IMR-90 (cell line): ENCODE results near the gene RFPL4A. TPM values are rescaled to one million over a fixed set of nuclear protein-coding genes. Genes with fewer than 3 reads are reported as not detected.

ENCODE experiments used
- ATAC-seq: fragments of 200-7000 bp; cut with Tn5 transposase; 2 replicates; pipeline ENCODE4 v1.9.1; 2020; ENCODE audit warnings: low read depth, mild to moderate bottlenecking, moderate library complexity
- BruUV-seq: library from RNA; stranded (reverse); fragments of 400-500 nt; replicated peaks from 2 replicates; lab custom pipeline; 2021; lab: Mats Ljungman, UMichigan
- CTCF ChIA-PET: fragments of 300-600 bp; formaldehyde crosslinking; extraction: SDS; loops from one replicate; lab custom pipeline; 2021; ENCODE audit warnings: antibody characterized with exemption; lab: Yijun Ruan, JAX
- POLR2A ChIA-PET: fragments of 300-600 bp; sonication (Branson Sonifier 250); formaldehyde crosslinking; loops from one replicate; lab custom pipeline; 2022; ENCODE audit warnings: antibody characterized with exemption; ENCODE audit not compliant: unreplicated experiment; lab: Charles Lee
- DNase-seq: peaks from one replicate; pipeline ENCODE4 v3.0.0; 2013
- H2AFZ ChIP-seq: replicated peaks from 2 replicates; pipeline ENCODE3; 2013; ENCODE audit warnings: low read length, mild to moderate bottlenecking; ENCODE audit not compliant: poor library complexity
- H2AK5ac ChIP-seq: 2 replicates; pipeline ENCODE4 v1.6.1; 2013; ENCODE audit warnings: low read depth, low read length, inconsistent platforms
- H2AK9ac ChIP-seq: replicated peaks from 2 replicates; pipeline ENCODE3; 2013; ENCODE audit warnings: mild to moderate bottlenecking, low read depth, low read length, moderate library complexity; ENCODE audit not compliant: poor library complexity
- H2BK120ac ChIP-seq: 2 replicates; pipeline ENCODE4 v1.6.1; 2013; ENCODE audit warnings: low read depth, low read length, inconsistent platforms
- H2BK15ac ChIP-seq: 3 replicates; pipeline ENCODE4 v1.6.1; 2013; ENCODE audit warnings: low read depth, low read length, inconsistent platforms
- H2BK20ac ChIP-seq: 2 replicates; pipeline ENCODE4 v1.6.1; 2013; ENCODE audit warnings: low read depth, mild to moderate bottlenecking, inconsistent platforms, low read length, moderate library complexity
- H2BK5ac ChIP-seq: 2 replicates; pipeline ENCODE4 v1.6.1; 2013; ENCODE audit warnings: mild to moderate bottlenecking, low read depth, low read length, inconsistent platforms; ENCODE audit not compliant: poor library complexity, severe bottlenecking
- H3K14ac ChIP-seq: replicated peaks from 2 replicates; pipeline ENCODE4 v1.6.1; 2013; ENCODE audit warnings: low read depth, low read length, inconsistent platforms
- H3K18ac ChIP-seq: 2 replicates; pipeline ENCODE4 v1.6.1; 2013; ENCODE audit warnings: low read depth, low read length, control low read depth
- H3K23ac ChIP-seq: 2 replicates; pipeline ENCODE4 v1.6.1; 2013; ENCODE audit warnings: low read depth, low read length, inconsistent platforms
- H3K27ac ChIP-seq: 2 replicates; pipeline ENCODE4 v1.5.1; 2013; ENCODE audit warnings: mild to moderate bottlenecking, control low read depth, low read length; ENCODE audit not compliant: insufficient read depth
- H3K27me3 ChIP-seq: 2 replicates; pipeline ENCODE4 v1.6.1; 2013; ENCODE audit warnings: low read length; ENCODE audit not compliant: control insufficient read depth, insufficient read depth
- H3K36me3 ChIP-seq: 2 replicates; pipeline ENCODE4 v1.6.1; 2013; ENCODE audit warnings: low read length, mixed read lengths; ENCODE audit not compliant: control insufficient read depth, insufficient read depth
- H3K4ac ChIP-seq: 2 replicates; pipeline ENCODE4 v1.6.1; 2013; ENCODE audit warnings: low read depth, low read length, inconsistent platforms
- H3K4me1 ChIP-seq: 2 replicates; pipeline ENCODE4 v1.6.1; 2013; ENCODE audit warnings: low read length, mixed read lengths; ENCODE audit not compliant: control insufficient read depth, insufficient read depth
- H3K4me2 ChIP-seq: 2 replicates; pipeline ENCODE4 v1.6.1; 2013; ENCODE audit warnings: low read depth, mild to moderate bottlenecking, control low read depth, low read length, moderate library complexity
- H3K4me3 ChIP-seq: 2 replicates; pipeline ENCODE4 v1.5.1; 2013; ENCODE audit warnings: low read depth, mild to moderate bottlenecking, control low read depth, low read length, moderate library complexity; ENCODE audit not compliant: insufficient read depth
- H3K56ac ChIP-seq: 2 replicates; pipeline ENCODE4 v1.6.1; 2013; ENCODE audit warnings: low read length, inconsistent platforms; ENCODE audit not compliant: insufficient read depth; ENCODE audit errors: extremely low read depth
- H3K79me1 ChIP-seq, 2 experiments: 2 replicates each; pipeline ENCODE4 v1.6.1; 2013; ENCODE audit warnings: low read length in 2 of 2, inconsistent platforms in 1 of 2, low read depth in 1 of 2
- H3K9ac ChIP-seq: 2 replicates; pipeline ENCODE4 v1.6.1; 2013; ENCODE audit warnings: low read depth, low read length, control low read depth
- H3K9me1 ChIP-seq: 2 replicates; pipeline ENCODE4 v1.6.1; 2013; ENCODE audit warnings: low read length, inconsistent platforms; ENCODE audit not compliant: insufficient read depth
- H3K9me3 ChIP-seq: 2 replicates; pipeline ENCODE4 v1.6.1; 2013; ENCODE audit warnings: low read length; ENCODE audit not compliant: control insufficient read depth, insufficient read depth
- H4K20me1 ChIP-seq: 2 replicates; pipeline ENCODE4 v1.6.1; 2013; ENCODE audit warnings: low read length, inconsistent platforms; ENCODE audit not compliant: insufficient read depth
- H4K5ac ChIP-seq: 2 replicates; pipeline ENCODE4 v1.6.1; 2013; ENCODE audit warnings: mild to moderate bottlenecking, low read depth, low read length, control low read depth
- H4K8ac ChIP-seq, 2 experiments: 2 replicates each; pipeline ENCODE4 v1.6.1; 2013; ENCODE audit warnings: low read depth in 2 of 2, low read length in 2 of 2, control low read depth in 1 of 2, inconsistent platforms in 1 of 2
- H4K91ac ChIP-seq: 2 replicates; pipeline ENCODE4 v1.6.1; 2013; ENCODE audit warnings: low read depth, low read length, inconsistent platforms; ENCODE audit not compliant: insufficient read depth
- BHLHE40 ChIP-seq: fragments of 150-350 bp; IDR thresholded peaks from 2 replicates; pipeline ENCODE4 v1.6.1; 2016; ENCODE audit warnings: mild to moderate bottlenecking, low read depth, low read length
- CEBPB ChIP-seq: IDR thresholded peaks from 2 replicates; pipeline ENCODE4 v1.6.1; 2012; ENCODE audit warnings: low read depth, low read length, improper control_type of control experiment
- CHD1 ChIP-seq: IDR thresholded peaks from 2 replicates; pipeline ENCODE4 v1.6.1; 2012; ENCODE audit warnings: low read depth, low read length, improper control_type of control experiment
- MAZ ChIP-seq: IDR thresholded peaks from 2 replicates; pipeline ENCODE4 v1.6.1; 2012; ENCODE audit warnings: low read depth, mild to moderate bottlenecking, low read length, improper control_type of control experiment, moderate library complexity, borderline replicate concordance
- NFE2L2 ChIP-seq: fragments of 150-350 bp; IDR thresholded peaks from 2 replicates; pipeline ENCODE4 v1.6.1; 2016; ENCODE audit warnings: low read depth, mild to moderate bottlenecking, low read length
- POLR2A ChIP-seq: IDR thresholded peaks from 2 replicates; pipeline ENCODE4 v1.6.1; 2012; ENCODE audit warnings: mild to moderate bottlenecking, low read depth, low read length
- RAD21 ChIP-seq: IDR thresholded peaks from 2 replicates; pipeline ENCODE4 v1.6.1; 2012; ENCODE audit warnings: low read length, improper control_type of control experiment
- SMC3 ChIP-seq: fragments of 150-350 bp; IDR thresholded peaks from 2 replicates; pipeline ENCODE4 v1.6.1; 2016; ENCODE audit warnings: low read depth, mild to moderate bottlenecking, antibody characterized with exemption, low read length, moderate library complexity
- WGBS, 2 experiments: methylation state at CpG; one replicate each; pipeline versions ENCODE4 v1.1.5 to v1.1.7; 2013; ENCODE audit warnings: missing lambda C conversion rate in 2 of 2; ENCODE audit not compliant: insufficient read length in 1 of 2; ENCODE audit errors: extremely low coverage in 2 of 2; 5-methylcytosine and 5-hydroxymethylcytosine counted together
- dilution Hi-C: fragments of 300-500 bp; cut with HindIII; formaldehyde crosslinking; loops from one replicate; pipeline ENCODE4 v1.14.3; 2018; ENCODE audit warnings: low sequenced_read_pairs; ENCODE audit not compliant: unreplicated experiment
- in situ Hi-C: fragments of 300-500 bp; cut with MboI; formaldehyde crosslinking; loops from 3 replicates; pipeline ENCODE4 v1.14.3; 2019; ENCODE audit warnings: low sequenced_read_pairs, inconsistent platforms, mixed read lengths
- intact Hi-C: fragments of 100-400 bp; cut with micrococcal nuclease; formaldehyde crosslinking; loops from 2 replicates; pipeline ENCODE4 v1.10.0; 2022
- polyA plus RNA-seq, 3 experiments: library from polyadenylated mRNA; depleted of rRNA; stranded (reverse); fragments of >200 nt; gene quantifications; 2 replicates each; pipeline ENCODE4 v1.2.3, GENCODE V29; 2012; ENCODE audit warnings: low replicate concordance in 1 of 3
- total RNA-seq: library from RNA; depleted of rRNA; stranded (reverse); fragments of >200 nt; gene quantifications from 2 replicates; pipeline ENCODE4 v1.2.3, GENCODE V29; 2012
- TF ChIP-seq, protein P1 (sequence below): fragments of 150-350 bp; IDR thresholded peaks from 2 replicates; pipeline ENCODE4 v1.6.1; 2017; ENCODE audit warnings: mild to moderate bottlenecking, antibody characterized with exemption, low read length, low read depth
- TF ChIP-seq, protein P2 (sequence below): conservative IDR thresholded peaks from 2 replicates; pipeline ENCODE4 v1.5.1; 2012; ENCODE audit warnings: mild to moderate bottlenecking, low read depth, low read length, improper control_type of control experiment

Gene RFPL4A
- total and polyA plus RNA-seq, 2 of the 4 experiments (the other 2 are of a cell fraction): 0.07 TPM; not detected in 1

DNA sequence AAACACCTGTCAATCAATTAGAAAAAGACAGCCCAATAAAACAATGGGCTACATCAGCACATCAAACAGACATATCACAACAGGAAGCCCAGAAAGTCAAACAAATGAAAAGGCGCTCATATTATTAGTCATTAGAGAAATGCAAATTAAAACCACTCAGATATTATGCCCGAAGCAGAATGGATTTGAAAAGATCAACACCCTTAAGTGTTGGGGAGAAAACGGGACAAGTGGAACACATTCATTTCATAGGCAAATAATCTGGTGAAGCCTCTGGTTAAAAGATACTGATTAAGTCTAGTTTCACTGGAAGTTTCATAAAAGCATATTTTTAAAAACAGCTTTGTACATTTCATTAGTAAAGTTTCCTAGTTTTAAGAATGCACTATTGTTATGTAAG is 38.1 kb upstream of the RFPL4A start:
- H3K4ac ChIP-seq: no peak overlapping the region
- H2AK5ac ChIP-seq: no peak overlapping the region
- no peak overlapping the region for H3K18ac ChIP-seq
- no peak overlapping the region for H3K56ac ChIP-seq
- H3K4me1 ChIP-seq: no peaks in the 10 kb centered on the region
- in situ Hi-C loops: no loop called here
- H2BK15ac ChIP-seq: no peak overlapping the region
- WGBS, 2 experiments: no CpG with 5 or more reads among the region's 3 CpGs
- POLR2A ChIA-PET: no interaction called here
- H4K20me1 ChIP-seq: no peaks in the 10 kb centered on the region
- no peak overlapping the region for H3K23ac ChIP-seq
- H2BK5ac ChIP-seq: no peak overlapping the region
- H3K4me2 ChIP-seq: no peak overlapping the region
- no peaks in the 10 kb centered on the region for H3K79me1 ChIP-seq
- H3K14ac ChIP-seq: no peak overlapping the region
- dilution Hi-C loops: no loop called here
- H3K9me3 ChIP-seq: peaks cover 11% of the 10 kb centered on the region; the same call in 1 of the 2 replicates
- no peaks in the 10 kb centered on the region for H3K36me3 ChIP-seq
- H3K4me3 ChIP-seq: no peak overlapping the region
- TF ChIP-seq CHD1: no peak
- TF ChIP-seq, protein P1, sequence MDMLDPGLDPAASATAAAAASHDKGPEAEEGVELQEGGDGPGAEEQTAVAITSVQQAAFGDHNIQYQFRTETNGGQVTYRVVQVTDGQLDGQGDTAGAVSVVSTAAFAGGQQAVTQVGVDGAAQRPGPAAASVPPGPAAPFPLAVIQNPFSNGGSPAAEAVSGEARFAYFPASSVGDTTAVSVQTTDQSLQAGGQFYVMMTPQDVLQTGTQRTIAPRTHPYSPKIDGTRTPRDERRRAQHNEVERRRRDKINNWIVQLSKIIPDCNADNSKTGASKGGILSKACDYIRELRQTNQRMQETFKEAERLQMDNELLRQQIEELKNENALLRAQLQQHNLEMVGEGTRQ: no peak
- TF ChIP-seq SMC3: no peak
- TF ChIP-seq, protein P2, sequence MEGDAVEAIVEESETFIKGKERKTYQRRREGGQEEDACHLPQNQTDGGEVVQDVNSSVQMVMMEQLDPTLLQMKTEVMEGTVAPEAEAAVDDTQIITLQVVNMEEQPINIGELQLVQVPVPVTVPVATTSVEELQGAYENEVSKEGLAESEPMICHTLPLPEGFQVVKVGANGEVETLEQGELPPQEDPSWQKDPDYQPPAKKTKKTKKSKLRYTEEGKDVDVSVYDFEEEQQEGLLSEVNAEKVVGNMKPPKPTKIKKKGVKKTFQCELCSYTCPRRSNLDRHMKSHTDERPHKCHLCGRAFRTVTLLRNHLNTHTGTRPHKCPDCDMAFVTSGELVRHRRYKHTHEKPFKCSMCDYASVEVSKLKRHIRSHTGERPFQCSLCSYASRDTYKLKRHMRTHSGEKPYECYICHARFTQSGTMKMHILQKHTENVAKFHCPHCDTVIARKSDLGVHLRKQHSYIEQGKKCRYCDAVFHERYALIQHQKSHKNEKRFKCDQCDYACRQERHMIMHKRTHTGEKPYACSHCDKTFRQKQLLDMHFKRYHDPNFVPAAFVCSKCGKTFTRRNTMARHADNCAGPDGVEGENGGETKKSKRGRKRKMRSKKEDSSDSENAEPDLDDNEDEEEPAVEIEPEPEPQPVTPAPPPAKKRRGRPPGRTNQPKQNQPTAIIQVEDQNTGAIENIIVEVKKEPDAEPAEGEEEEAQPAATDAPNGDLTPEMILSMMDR: no peak
- TF ChIP-seq CEBPB: no peak
- TF ChIP-seq NFE2L2: no peak
- TF ChIP-seq MAZ: no peak
- no peak for TF ChIP-seq BHLHE40
- no peak for TF ChIP-seq RAD21
- TF ChIP-seq POLR2A: no peak
- H2BK120ac ChIP-seq: no peak overlapping the region
- H3K27ac ChIP-seq: no peak overlapping the region
- H4K5ac ChIP-seq: no peak overlapping the region
- H4K8ac ChIP-seq: no peak overlapping the region
- no TSS peak for BruUV-seq
- H2AFZ ChIP-seq: no peak overlapping the region
- H2BK20ac ChIP-seq: no peak overlapping the region
- H3K27me3 ChIP-seq: no peaks in the 10 kb centered on the region
- no peaks in the 10 kb centered on the region for H3K9me1 ChIP-seq
- CTCF ChIA-PET: no interaction called here
- DNase-seq (no peak), ATAC-seq (no peak)
- no peak overlapping the region for H4K91ac ChIP-seq
- H2AK9ac ChIP-seq: no peak overlapping the region
- no peak overlapping the region for H3K9ac ChIP-seq
- intact Hi-C loops: no loop called here
